ENCODE results near the gene VPS33A.
A peak's percentile ranks its signal among the peaks of the same experiment; 100 is the strongest.

VPS33A gene

DNA sequence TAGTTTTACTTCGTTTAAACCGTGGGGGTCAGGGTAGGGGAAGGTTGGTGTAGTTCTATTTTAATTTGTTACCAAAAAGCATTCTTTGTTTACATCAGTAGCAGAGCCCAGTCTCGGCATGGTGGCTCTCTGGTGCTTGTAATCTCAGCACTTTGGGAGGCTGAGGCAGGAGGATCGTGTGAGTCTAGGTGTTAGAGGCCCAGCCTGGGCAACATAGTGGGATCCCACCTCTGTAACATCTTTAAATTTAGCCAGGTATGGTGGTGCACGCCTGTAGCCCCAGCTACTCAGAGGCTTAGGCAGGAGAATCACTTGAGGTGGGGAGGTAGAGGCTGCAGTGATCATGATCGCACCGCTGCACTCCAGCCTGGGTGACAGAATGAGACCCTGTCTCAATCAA is 81.2 kb downstream of the VPS33A start:
- no peak for DNase-seq (ENCODE audit: low read depth in 1 of 2, low spot score in 1 of 2)
- TF ChIP-seq GABPA (IDR thresholded peaks at IDR 0.05; ENCODE audit: low read depth) = no peak
- TF ChIP-seq SPI1 (IDR thresholded peaks at IDR 0.05; ENCODE audit: borderline replicate concordance, low read depth) = no peak
- TF ChIP-seq, protein P1, sequence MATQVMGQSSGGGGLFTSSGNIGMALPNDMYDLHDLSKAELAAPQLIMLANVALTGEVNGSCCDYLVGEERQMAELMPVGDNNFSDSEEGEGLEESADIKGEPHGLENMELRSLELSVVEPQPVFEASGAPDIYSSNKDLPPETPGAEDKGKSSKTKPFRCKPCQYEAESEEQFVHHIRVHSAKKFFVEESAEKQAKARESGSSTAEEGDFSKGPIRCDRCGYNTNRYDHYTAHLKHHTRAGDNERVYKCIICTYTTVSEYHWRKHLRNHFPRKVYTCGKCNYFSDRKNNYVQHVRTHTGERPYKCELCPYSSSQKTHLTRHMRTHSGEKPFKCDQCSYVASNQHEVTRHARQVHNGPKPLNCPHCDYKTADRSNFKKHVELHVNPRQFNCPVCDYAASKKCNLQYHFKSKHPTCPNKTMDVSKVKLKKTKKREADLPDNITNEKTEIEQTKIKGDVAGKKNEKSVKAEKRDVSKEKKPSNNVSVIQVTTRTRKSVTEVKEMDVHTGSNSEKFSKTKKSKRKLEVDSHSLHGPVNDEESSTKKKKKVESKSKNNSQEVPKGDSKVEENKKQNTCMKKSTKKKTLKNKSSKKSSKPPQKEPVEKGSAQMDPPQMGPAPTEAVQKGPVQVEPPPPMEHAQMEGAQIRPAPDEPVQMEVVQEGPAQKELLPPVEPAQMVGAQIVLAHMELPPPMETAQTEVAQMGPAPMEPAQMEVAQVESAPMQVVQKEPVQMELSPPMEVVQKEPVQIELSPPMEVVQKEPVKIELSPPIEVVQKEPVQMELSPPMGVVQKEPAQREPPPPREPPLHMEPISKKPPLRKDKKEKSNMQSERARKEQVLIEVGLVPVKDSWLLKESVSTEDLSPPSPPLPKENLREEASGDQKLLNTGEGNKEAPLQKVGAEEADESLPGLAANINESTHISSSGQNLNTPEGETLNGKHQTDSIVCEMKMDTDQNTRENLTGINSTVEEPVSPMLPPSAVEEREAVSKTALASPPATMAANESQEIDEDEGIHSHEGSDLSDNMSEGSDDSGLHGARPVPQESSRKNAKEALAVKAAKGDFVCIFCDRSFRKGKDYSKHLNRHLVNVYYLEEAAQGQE (IDR thresholded peaks at IDR 0.05; ENCODE audit: insufficient replicate concordance, low read depth) = no peak
- TF ChIP-seq, protein P2, sequence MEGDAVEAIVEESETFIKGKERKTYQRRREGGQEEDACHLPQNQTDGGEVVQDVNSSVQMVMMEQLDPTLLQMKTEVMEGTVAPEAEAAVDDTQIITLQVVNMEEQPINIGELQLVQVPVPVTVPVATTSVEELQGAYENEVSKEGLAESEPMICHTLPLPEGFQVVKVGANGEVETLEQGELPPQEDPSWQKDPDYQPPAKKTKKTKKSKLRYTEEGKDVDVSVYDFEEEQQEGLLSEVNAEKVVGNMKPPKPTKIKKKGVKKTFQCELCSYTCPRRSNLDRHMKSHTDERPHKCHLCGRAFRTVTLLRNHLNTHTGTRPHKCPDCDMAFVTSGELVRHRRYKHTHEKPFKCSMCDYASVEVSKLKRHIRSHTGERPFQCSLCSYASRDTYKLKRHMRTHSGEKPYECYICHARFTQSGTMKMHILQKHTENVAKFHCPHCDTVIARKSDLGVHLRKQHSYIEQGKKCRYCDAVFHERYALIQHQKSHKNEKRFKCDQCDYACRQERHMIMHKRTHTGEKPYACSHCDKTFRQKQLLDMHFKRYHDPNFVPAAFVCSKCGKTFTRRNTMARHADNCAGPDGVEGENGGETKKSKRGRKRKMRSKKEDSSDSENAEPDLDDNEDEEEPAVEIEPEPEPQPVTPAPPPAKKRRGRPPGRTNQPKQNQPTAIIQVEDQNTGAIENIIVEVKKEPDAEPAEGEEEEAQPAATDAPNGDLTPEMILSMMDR (IDR thresholded peaks at IDR 0.05; ENCODE audit: insufficient read depth, low read length) = no peak
- no peak for TF ChIP-seq POLR2AphosphoS5 (IDR thresholded peaks at IDR 0.05; ENCODE audit: low read depth)
- H3K27ac ChIP-seq (replicated peaks) = no peak overlapping the region
- no peak overlapping the region for H3K4me3 ChIP-seq (replicated peaks; ENCODE audit: insufficient read depth, low read length)
- no peaks in the 10 kb centered on the region for H3K27me3 ChIP-seq (ENCODE audit: insufficient read depth, poor library complexity, severe bottlenecking)

- TF ChIP-seq, protein P2 (IDR thresholded peaks at IDR 0.05; ENCODE audit: insufficient read depth, low read length) = no peak
- TF ChIP-seq POLR2AphosphoS5 (IDR thresholded peaks at IDR 0.05; ENCODE audit: low read depth) (no peak), SPI1 (IDR thresholded peaks at IDR 0.05; ENCODE audit: borderline replicate concordance, low read depth) (no peak)
- no peak overlapping the region for H3K4me3 ChIP-seq (replicated peaks; ENCODE audit: insufficient read depth, low read length)
- no peak overlapping the region for H3K27ac ChIP-seq (replicated peaks)
- H3K27me3 ChIP-seq (ENCODE audit: insufficient read depth, poor library complexity, severe bottlenecking) = no peaks in the 10 kb centered on the region
- DNase-seq (ENCODE audit: low read depth in 1 of 2, low spot score in 1 of 2) = peak in 1 of 2 experiments; percentile 43
These were observed 81.8 kb downstream of the VPS33A start for GRCh38 chr12:122184517-122184916.

GRCh38 chr12:122183588-122183940 is 82.7 kb downstream of the VPS33A start:
- TF ChIP-seq GABPA (IDR thresholded peaks at IDR 0.05; ENCODE audit: low read depth) = no peak
- TF ChIP-seq, protein P2 (IDR thresholded peaks at IDR 0.05; ENCODE audit: insufficient read depth, low read length) = no peak
- TF ChIP-seq, protein P1 (IDR thresholded peaks at IDR 0.05; ENCODE audit: insufficient replicate concordance, low read depth) = no peak
- no peak for TF ChIP-seq SPI1 (IDR thresholded peaks at IDR 0.05; ENCODE audit: borderline replicate concordance, low read depth)
- no peak for TF ChIP-seq POLR2AphosphoS5 (IDR thresholded peaks at IDR 0.05; ENCODE audit: low read depth)
- Histone ChIP-seq H3K27ac (replicated peaks) (no peak overlapping the region), H3K4me3 (replicated peaks; ENCODE audit: insufficient read depth, low read length) (peak overlapping the region; percentile 66), H3K27me3 (ENCODE audit: insufficient read depth, poor library complexity, severe bottlenecking) (no peaks in the 10 kb centered on the region)
- no peak for DNase-seq (ENCODE audit: low read depth in 1 of 2, low spot score in 1 of 2)

DNA sequence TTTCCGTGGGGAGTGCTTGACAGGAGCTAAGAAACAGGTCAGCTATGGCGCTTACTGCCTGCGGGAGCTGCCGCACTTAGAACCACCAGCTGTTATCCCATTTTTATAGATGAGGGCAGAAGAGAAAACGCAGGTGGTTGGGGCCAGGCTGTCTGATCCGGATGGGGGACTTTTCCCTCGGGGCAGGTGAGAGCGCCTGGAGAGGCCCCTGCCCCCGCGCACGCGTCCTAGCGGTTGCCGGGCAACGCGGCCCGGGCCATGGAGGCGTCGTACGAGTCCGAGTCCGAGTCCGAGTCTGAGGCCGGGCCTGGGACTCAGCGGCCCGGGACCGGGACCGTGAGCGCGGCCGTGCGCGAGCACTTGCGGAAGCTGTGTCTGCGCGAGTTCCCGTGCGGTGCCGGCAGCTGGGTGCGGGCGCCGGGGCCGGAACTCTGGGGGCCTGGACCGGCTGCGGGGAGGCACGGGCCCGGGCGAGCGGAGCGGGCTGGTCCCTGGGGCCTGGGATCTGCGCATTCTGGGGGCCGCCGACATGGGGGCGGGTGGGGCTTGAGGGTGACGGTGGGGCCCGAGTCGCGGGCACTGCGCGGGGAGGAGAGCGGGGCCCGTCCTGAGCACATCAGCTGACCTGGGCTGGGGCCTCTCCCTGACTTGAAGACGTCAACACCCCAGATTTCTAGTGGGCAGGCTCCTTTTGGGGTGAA is 83.3 kb downstream of the VPS33A start, which contains the start of gene LRRC43:
TSS of gene LRRC43 (plus strand) at position 237 of the 701 bp plus-strand sequence. CDS start at position 259, 22 bp downstream.
- Histone ChIP-seq H3K27me3 (ENCODE audit: insufficient read depth, poor library complexity, severe bottlenecking) (no peaks in the 10 kb centered on the region), H3K4me3 (replicated peaks; ENCODE audit: insufficient read depth, low read length) (peak within 1 kb of the TSS; percentile 66), H3K27ac (replicated peaks) (no peak within 1 kb of the TSS)
- peak; percentile 32 to 50 for DNase-seq (ENCODE audit: low read depth in 1 of 2, low spot score in 1 of 2)
- TF ChIP-seq POLR2AphosphoS5 (IDR thresholded peaks at IDR 0.05; ENCODE audit: low read depth) = no peak
- TF ChIP-seq GABPA (IDR thresholded peaks at IDR 0.05; ENCODE audit: low read depth) = no peak
- TF ChIP-seq, protein P2 (IDR thresholded peaks at IDR 0.05; ENCODE audit: insufficient read depth, low read length) = no peak
- TF ChIP-seq SPI1 (IDR thresholded peaks at IDR 0.05; ENCODE audit: borderline replicate concordance, low read depth) = no peak
- TF ChIP-seq, protein P1 (IDR thresholded peaks at IDR 0.05; ENCODE audit: insufficient replicate concordance, low read depth) = no peak
